Measurements from ENCODE around the gene CACYBP.

Gene CACYBP

DNA sequence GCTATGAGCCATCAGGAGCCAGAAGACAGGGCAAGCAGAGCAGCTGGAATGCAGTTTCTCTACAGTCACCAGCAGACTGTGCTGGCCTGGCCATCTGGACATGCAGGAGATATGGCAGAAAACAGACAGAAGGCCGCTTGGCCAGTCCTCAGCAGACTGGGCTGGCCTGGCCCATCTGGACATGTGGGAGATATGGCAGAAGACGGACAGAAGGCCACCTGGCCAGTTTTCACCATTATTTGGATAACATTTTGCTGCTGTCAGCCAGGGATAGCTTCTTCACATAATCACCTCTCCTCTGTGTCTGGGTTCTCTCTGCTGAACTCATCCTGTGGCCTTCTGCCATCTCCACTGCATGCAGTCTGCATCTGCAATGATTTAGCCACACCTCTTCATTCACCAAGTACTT lies 25.0 kb upstream of the CACYBP start:
- DNase-seq (ENCODE audit: low read depth) = no peak

DNA sequence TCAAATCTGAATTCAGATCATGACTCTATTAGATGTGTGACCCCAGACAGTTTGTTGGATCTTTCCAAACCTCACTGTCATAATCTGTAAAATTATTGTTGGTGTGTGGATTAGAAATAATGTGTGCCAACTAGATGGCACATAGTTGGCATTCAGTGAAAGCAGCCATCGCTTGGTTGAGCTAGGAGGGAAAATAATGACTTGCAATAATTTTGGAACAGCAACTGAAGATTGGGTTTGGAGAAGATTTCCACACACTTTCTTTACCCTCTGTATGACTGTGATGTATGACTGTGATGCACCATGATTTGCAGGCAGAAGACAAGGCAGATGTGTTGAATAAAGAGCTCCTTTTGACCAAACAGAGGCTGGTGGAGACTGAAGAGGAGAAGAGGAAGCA lies 24.0 kb upstream of the CACYBP start:
- no peak for DNase-seq (ENCODE audit: low read depth)

DNA sequence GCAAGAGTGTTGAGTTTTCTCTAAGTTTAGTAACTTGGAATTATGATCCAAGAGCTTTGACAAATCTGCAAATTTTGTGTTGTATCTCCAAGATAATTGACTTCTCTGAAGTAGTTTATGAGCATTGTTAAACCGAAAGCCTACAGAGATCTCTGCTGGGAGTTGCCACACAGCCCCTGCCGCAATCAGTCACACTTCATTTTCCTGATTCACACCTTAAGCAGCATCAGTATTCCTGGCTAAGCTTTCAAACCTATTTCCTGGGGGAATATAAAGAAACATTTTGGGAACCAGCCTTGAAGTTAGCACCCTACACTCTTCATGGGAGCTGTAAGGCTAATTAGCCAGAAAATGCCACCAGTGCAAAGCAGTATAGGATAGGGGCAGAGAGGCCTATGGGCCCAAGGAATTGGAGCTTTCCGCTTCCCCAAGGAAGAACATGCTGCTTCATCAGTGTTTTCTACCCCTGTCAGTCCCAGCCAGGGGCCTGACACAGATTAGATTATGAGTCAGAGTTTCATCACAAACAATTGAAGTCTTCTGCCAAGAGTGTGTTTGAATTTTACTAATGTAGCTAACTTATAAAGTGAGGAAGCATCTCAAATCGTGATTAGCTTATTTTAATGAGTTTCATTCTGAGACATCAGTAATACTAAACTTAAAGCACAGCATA lies 23.2 kb upstream of the CACYBP start:
- DNase-seq (ENCODE audit: low read depth) = peak; percentile 68

GRCh38 chr1:174982971-174983689 lies 16.6 kb upstream of the CACYBP start:
- DNase-seq (ENCODE audit: low read depth) = peak; percentile 57

DNA sequence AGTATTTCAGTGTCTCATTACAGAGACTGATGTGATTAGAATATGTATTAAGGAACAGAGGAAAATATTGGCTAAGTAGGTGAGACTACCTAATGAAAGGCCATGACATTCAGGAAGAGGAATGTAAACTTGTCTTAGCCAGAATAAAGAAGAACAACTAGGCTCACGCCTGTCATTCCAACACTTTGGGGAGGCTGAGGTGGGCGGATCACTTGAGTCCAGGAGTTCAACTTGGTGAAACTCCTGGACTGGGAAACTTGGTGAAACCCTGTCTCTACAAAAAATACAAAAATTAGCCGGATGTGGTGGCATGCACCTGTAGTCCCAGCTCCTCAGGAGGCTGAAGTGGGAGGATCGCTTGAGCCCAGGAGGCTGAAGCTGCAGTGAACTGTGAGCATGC lies 14.8 kb upstream of the CACYBP start:
- no peak for DNase-seq (ENCODE audit: low read depth)

DNA sequence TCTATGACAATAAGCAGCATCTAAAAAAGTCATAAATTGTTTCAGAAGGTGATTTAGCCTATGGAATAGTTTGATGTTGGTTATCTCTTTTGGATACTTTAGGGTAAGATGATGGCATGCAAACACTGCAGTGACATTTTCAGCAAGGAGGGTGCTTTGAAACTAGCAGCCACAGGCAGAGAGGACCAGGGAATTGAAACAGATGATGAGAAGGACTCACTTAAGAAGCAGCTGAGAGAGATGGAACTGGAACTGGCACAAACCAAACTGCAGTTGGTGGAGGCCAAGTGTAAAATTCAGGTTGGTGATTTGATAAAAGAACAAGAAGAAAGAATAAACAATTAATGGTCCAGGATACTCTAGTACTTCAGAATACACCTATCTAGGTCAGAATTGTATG lies 11.2 kb upstream of the CACYBP start:
- no peak for DNase-seq (ENCODE audit: low read depth)

- no peak for DNase-seq (ENCODE audit: low read depth)
These were observed 10.8 kb upstream of the CACYBP start for GRCh38 chr1:174988986-174989385.

DNA sequence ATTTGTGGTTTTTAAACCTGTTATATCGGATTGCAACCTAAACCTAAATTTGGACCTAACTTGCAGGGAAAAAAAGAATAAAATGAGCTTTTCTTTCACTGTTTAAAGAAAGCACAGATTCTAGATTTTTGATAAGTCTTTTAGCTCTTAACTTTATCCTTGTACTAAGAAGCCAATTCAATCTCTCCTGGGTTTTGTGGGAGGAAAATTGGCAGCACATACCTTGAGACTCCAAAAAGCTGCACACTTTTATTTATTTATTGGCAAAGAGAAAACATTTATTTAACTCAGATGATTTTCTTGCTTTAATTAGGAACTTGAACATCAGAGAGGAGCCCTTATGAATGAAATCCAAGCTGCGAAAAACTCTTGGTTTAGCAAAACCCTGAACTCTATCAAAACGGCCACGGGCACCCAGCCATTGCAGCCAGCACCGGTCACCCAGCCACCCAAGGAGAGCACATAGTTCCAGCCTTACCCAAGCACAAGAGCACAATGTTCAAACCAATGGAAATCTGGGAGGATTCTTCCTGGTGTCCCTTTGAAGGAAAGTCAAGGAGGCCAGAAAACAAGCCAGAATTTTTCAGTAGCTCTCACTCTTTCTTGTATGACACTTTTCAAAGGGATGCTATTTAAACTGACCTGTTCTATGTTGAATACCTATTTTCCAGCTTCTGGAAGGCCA lies 10.1 kb upstream of the CACYBP start:
- peak; percentile 52 for DNase-seq (ENCODE audit: low read depth)

- DNase-seq (ENCODE audit: low read depth) = peak; percentile 84
These were observed 9.3 kb upstream of the CACYBP start for GRCh38 chr1:174990382-174990999.

GRCh38 chr1:174991473-174991872 lies 8.3 kb upstream of the CACYBP start:
- peak; percentile 34 for DNase-seq (ENCODE audit: low read depth)

GRCh38 chr1:174995121-174995520 lies 4.6 kb upstream of the CACYBP start:
- DNase-seq (ENCODE audit: low read depth) = no peak

DNA sequence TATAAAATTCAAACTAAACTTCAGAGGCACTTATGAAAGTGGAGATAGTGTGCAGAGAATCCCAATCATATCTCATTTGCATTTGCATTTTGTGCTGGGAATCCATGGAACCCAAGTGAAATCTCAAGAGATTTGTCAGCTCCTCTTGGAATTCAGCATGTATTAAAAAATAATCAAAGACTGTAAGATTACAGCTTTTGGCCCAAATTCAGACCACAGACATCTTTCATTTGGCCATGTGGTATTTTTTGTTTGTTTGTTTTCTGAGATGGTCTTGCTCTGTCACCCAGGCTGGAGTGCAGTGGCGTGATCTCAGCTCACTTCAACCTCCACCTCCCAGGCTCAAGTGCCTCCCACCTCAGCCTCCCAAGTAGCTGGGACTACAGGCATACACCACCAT lies 3.8 kb upstream of the CACYBP start:
- DNase-seq (ENCODE audit: low read depth) = peak; percentile 82

GRCh38 chr1:174996476-174996875 lies 3.3 kb upstream of the CACYBP start:
- peak; percentile 53 for DNase-seq (ENCODE audit: low read depth)

DNA sequence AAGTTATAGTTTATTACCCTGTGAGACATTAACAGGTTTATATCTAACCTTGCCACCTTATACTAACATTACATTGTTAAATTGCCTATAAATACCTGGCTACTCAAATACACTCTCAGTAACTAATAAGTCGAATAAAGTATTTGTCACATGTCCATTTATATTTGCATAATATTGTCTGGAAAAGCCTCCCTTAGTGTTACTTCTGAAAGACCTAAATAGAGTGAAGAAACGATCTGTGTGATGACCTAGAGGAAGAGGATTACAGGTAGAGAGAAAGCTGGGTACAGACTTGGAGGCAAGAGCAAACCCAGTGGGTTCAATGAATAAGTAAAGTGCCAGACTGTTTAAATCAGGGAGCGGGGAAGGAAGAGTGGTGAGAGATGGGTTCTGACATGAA lies 2.7 kb upstream of the CACYBP start:
- no peak for DNase-seq (ENCODE audit: low read depth)

- DNase-seq (ENCODE audit: low read depth) = peak; percentile 58
These were observed 1.1 kb upstream of the CACYBP start for GRCh38 chr1:174998569-174999215.

- peak; percentile 99 for DNase-seq (ENCODE audit: low read depth)
These were observed 371 bp upstream of the CACYBP start for GRCh38 chr1:174999216-174999935.

- DNase-seq (ENCODE audit: low read depth) = peak; percentile 22
These were observed 995 bp downstream of the CACYBP start for GRCh38 chr1:175000697-175001187.

GRCh38 chr1:175002910-175003517 lies 3.3 kb downstream of the CACYBP start:
- no peak for DNase-seq (ENCODE audit: low read depth)

- DNase-seq (ENCODE audit: low read depth) = no peak
These were observed 3.8 kb downstream of the CACYBP start for GRCh38 chr1:175003521-175003920.

GRCh38 chr1:175005085-175005783 lies 5.5 kb downstream of the CACYBP start:
- DNase-seq (ENCODE audit: low read depth) = no peak

Data from EH (cell line).